Natural killer cell (primary cell): ENCODE measurements around the gene ISCU. TPM values are rescaled to one million over a fixed set of nuclear protein-coding genes. Genes with fewer than 3 reads are reported as not detected.

Experiments used
- ATAC-seq, 3 donors: fragments of 150-1000 bp in 2 of 3; fragments of 200-7000 bp in 1 of 3; cut with Tn5 transposase; 1 replicate in 1 of 3; 2 replicates in 2 of 3; pipeline ENCODE4 v1.10.0; 2021; ENCODE audit warnings: mild to moderate bottlenecking in 2 of 3, moderate library complexity in 2 of 3
- DNase-seq, 2 donors: peaks; one replicate each; pipeline versions ENCODE4 v3.0.0 to v3.0.0-alpha.2; 2013 to 2021; ENCODE audit warnings: mixed read lengths in 1 of 2
- H3K27ac ChIP-seq: one replicate; pipeline ENCODE4 v1.5.1; 2013; ENCODE audit warnings: mild to moderate bottlenecking, low read length
- H3K27me3 ChIP-seq: one replicate; pipeline ENCODE4 v1.6.1; 2013; ENCODE audit warnings: low read length; ENCODE audit not compliant: control insufficient read depth, insufficient read depth
- H3K36me3 ChIP-seq: one replicate; pipeline ENCODE4 v1.6.1; 2013; ENCODE audit warnings: low read length; ENCODE audit not compliant: control insufficient read depth, insufficient read depth
- H3K4me1 ChIP-seq: one replicate; pipeline ENCODE4 v1.6.1; 2013; ENCODE audit warnings: low read length; ENCODE audit not compliant: control insufficient read depth, insufficient read depth
- H3K4me3 ChIP-seq: one replicate; pipeline ENCODE4 v1.5.1; 2013; ENCODE audit warnings: low read length
- H3K9me3 ChIP-seq: one replicate; pipeline ENCODE4 v1.6.1; 2013; ENCODE audit warnings: low read length; ENCODE audit not compliant: control insufficient read depth, insufficient read depth
- H3K27ac Mint-ChIP-seq, 2 donors: one replicate each; pipeline ENCODE4 v1.8.0; 2022; ENCODE audit warnings: mild to moderate bottlenecking in 2 of 2, mixed read lengths in 2 of 2, moderate library complexity in 1 of 2
- H3K27me3 Mint-ChIP-seq, 2 donors: one replicate each; pipeline ENCODE4 v1.8.0; 2022; ENCODE audit warnings: low read depth in 2 of 2, mixed read lengths in 2 of 2
- H3K36me3 Mint-ChIP-seq: one replicate; pipeline ENCODE4 v1.8.0; 2022; ENCODE audit warnings: mixed read lengths
- H3K4me1 Mint-ChIP-seq, 2 donors: one replicate each; pipeline ENCODE4 v1.8.0; 2022; ENCODE audit warnings: mixed read lengths in 2 of 2
- H3K4me3 Mint-ChIP-seq: one replicate; pipeline ENCODE4 v1.8.0; 2022; ENCODE audit warnings: mild to moderate bottlenecking, moderate library complexity, mixed read lengths
- H3K9me3 Mint-ChIP-seq, 2 donors: one replicate each; pipeline ENCODE4 v1.8.0; 2022; ENCODE audit warnings: mixed read lengths in 2 of 2
- WGBS: methylation state at CpG from one replicate; pipeline ENCODE4 v1.1.7; 2013; ENCODE audit warnings: missing lambda C conversion rate; ENCODE audit not compliant: insufficient coverage; 5-methylcytosine and 5-hydroxymethylcytosine counted together
- intact Hi-C: fragments of 100-400 bp; cut with micrococcal nuclease; formaldehyde crosslinking; loops from one replicate; pipeline ENCODE4 v1.14.2; 2022
- total RNA-seq, 4 donors: library from RNA; stranded (reverse); fragments of 120-200 nt in 1 of 4; gene quantifications; one replicate each; pipeline versions ENCODE4 v1.2.3 to v1.2.4, GENCODE V29; 2013 to 2022
- TF ChIP-seq, protein P1 (sequence below): fragments of 200-600 bp; IDR thresholded peaks from one replicate; pipeline ENCODE4 v1.8.0; 2022; ENCODE audit warnings: antibody characterized with exemption

The ISCU gene
- total RNA-seq, 3 donors from 2014 or later (not counting 1 experiment from before 2014, with no cell fraction given) = 86.9 to 103 (median 97.4) TPM

DNA sequence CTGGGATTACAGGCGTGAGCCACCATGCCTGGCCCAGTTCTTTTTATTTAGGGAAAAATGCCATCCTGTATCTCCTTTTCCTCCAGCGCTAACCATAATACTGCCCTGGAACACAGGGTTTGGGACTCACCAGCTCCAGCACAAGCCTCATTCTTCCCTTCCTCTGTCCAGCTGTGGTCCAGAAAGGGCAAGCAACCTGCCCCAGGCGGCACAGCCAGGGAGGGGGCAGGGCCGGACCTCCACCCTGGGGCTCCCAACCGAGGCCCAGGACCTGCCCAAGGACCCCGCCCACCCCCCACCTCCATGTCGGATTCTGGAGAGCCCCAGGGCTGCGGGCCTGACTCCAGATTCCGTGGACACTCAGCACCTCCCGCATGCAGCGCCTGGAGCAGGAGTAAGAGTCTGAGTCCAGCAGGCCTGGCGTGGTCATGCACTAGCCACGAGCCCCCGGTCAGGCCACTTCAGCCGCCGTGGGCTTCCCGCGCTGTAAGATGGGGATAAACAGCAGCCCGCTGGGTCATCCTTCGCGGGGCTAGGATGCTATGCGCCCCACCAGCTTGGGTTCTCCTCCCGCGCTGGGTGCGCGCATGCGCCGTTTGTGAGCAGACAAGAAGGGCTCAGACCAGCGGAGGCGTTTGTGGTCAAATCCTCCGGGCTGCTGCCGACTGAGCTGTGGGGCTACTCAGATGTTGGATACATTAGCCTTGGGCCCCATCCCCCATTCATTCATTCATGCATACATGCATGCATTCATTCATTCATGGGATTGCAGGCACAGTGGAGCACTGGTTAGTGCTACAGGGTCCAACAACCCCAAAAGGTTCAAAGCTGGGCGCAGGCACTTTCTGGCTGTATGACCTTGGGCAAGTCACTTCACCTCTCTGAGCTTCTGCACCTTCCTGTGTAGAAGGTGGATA is 19.2 kb downstream of the ISCU start:
- WGBS = 91% methylated on average over 33 of the region's 33 CpGs
- no peak for ATAC-seq
- Mint-ChIP-seq H3K36me3 (no peaks in the 10 kb centered on the region), H3K9me3 (peaks cover 8 to 11% of the 10 kb centered on the region in 2 donors), H3K27ac (no peak overlapping the region), H3K4me1 (peaks cover 5 to 16% of the 10 kb centered on the region in 2 donors), H3K4me3 (no peak overlapping the region), H3K27me3 (peaks cover 0 to 6% of the 10 kb centered on the region in 2 donors)
- no peak overlapping the region for H3K27ac ChIP-seq
- no peaks in the 10 kb centered on the region for H3K36me3 ChIP-seq
- no peak overlapping the region for H3K4me3 ChIP-seq
- no peaks in the 10 kb centered on the region for H3K27me3 ChIP-seq
- DNase-seq = no peak
- TF ChIP-seq, protein P1, sequence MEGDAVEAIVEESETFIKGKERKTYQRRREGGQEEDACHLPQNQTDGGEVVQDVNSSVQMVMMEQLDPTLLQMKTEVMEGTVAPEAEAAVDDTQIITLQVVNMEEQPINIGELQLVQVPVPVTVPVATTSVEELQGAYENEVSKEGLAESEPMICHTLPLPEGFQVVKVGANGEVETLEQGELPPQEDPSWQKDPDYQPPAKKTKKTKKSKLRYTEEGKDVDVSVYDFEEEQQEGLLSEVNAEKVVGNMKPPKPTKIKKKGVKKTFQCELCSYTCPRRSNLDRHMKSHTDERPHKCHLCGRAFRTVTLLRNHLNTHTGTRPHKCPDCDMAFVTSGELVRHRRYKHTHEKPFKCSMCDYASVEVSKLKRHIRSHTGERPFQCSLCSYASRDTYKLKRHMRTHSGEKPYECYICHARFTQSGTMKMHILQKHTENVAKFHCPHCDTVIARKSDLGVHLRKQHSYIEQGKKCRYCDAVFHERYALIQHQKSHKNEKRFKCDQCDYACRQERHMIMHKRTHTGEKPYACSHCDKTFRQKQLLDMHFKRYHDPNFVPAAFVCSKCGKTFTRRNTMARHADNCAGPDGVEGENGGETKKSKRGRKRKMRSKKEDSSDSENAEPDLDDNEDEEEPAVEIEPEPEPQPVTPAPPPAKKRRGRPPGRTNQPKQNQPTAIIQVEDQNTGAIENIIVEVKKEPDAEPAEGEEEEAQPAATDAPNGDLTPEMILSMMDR = no peak
- peaks cover 8% of the 10 kb centered on the region for H3K4me1 ChIP-seq
- intact Hi-C loops = no loop called here
- H3K9me3 ChIP-seq = peaks cover 7% of the 10 kb centered on the region

- TF ChIP-seq, protein P1 = no peak
- Histone ChIP-seq H3K27ac (no peak overlapping the region), H3K27me3 (no peaks in the 10 kb centered on the region), H3K4me3 (no peak overlapping the region), H3K4me1 (peaks cover 8% of the 10 kb centered on the region), H3K9me3 (peaks cover 7% of the 10 kb centered on the region), H3K36me3 (no peaks in the 10 kb centered on the region)
- intact Hi-C loops = no loop called here
- no peaks in the 10 kb centered on the region for H3K36me3 Mint-ChIP-seq
- H3K27me3 Mint-ChIP-seq = peaks cover 0 to 4% of the 10 kb centered on the region in 2 donors
- peaks cover 5 to 16% of the 10 kb centered on the region in 2 donors for H3K4me1 Mint-ChIP-seq
- no peak overlapping the region for H3K27ac Mint-ChIP-seq
- ATAC-seq = no peak
- H3K4me3 Mint-ChIP-seq = no peak overlapping the region
- WGBS = 88% methylated on average over 9 of the region's 9 CpGs
- peaks cover 8 to 11% of the 10 kb centered on the region in 2 donors for H3K9me3 Mint-ChIP-seq
- no peak for DNase-seq
Observed at GRCh38 chr12:108582509-108582908, 20.1 kb downstream of the ISCU start.

- Histone ChIP-seq H3K27ac (no peak overlapping the region), H3K27me3 (no peaks in the 10 kb centered on the region), H3K36me3 (no peaks in the 10 kb centered on the region), H3K4me1 (peaks cover 8% of the 10 kb centered on the region), H3K4me3 (no peak overlapping the region), H3K9me3 (peaks cover 7% of the 10 kb centered on the region)
- Mint-ChIP-seq H3K27me3 (peaks cover 0 to 4% of the 10 kb centered on the region in 2 donors), H3K36me3 (no peaks in the 10 kb centered on the region), H3K4me3 (no peak overlapping the region), H3K9me3 (peaks cover 8 to 10% of the 10 kb centered on the region in 2 donors), H3K27ac (no peak overlapping the region), H3K4me1 (peaks cover 5 to 15% of the 10 kb centered on the region in 2 donors)
- WGBS = 84% methylated on average over 9 of the region's 10 CpGs
- TF ChIP-seq, protein P1 = no peak
- intact Hi-C loops = no loop called here
- no peak for DNase-seq
- no peak for ATAC-seq
Observed at GRCh38 chr12:108582978-108583770, 20.8 kb downstream of the ISCU start.
